Activated gamma-delta T cell (primary cell): ENCODE data around the gene ZNF207.
"Not testable (repeated sequence)": the region's sequence is repeated elsewhere in the genome, so short reads cannot be mapped to it uniquely, and the experiment has no call there.

ENCODE experiments used
- DNase-seq: peaks from one replicate; lab custom pipeline; 2025; lab: John Stamatoyannopoulos, UW

ZNF207 gene

DNA sequence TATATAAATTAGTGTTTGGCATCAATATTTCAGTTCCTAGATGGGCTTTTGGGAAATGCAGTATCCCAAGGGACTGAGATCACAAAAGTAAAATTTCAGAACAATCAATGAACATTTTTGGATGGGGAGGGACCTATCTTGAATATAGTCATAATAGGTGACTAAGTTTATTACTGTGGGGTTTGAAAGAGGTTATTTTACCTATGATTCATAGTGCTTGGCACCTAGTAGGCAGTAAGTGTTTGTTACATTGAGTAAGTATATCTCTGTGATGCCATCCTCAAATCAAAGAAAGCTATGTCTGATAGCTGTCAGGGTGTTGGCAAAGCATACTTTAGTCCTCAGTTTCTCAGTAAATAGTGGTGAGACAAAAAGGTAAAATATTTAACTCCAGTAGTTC lies 36.9 kb downstream of the ZNF207 start:
- DNase-seq, result no peak

DNA sequence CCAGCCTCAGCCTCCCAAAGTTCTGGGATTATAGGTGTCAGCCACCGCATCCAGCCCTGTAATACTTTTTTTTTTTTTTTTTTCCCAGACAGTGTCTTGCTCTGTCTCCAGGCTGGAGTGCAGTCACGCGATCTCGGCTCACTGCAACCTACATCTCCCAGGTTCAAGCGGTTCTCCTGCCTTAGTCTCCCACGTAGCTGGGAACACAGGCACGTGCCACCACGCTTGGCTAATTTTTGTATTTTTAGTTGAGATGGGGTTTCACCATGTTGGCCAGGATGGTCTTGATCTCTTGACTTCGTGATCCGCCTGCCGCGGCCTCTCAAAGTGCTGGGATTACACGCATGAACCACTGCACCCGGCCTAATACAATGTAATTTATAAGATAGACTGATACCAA lies 38.2 kb downstream of the ZNF207 start:
- not testable (repeated sequence) for DNase-seq

DNA sequence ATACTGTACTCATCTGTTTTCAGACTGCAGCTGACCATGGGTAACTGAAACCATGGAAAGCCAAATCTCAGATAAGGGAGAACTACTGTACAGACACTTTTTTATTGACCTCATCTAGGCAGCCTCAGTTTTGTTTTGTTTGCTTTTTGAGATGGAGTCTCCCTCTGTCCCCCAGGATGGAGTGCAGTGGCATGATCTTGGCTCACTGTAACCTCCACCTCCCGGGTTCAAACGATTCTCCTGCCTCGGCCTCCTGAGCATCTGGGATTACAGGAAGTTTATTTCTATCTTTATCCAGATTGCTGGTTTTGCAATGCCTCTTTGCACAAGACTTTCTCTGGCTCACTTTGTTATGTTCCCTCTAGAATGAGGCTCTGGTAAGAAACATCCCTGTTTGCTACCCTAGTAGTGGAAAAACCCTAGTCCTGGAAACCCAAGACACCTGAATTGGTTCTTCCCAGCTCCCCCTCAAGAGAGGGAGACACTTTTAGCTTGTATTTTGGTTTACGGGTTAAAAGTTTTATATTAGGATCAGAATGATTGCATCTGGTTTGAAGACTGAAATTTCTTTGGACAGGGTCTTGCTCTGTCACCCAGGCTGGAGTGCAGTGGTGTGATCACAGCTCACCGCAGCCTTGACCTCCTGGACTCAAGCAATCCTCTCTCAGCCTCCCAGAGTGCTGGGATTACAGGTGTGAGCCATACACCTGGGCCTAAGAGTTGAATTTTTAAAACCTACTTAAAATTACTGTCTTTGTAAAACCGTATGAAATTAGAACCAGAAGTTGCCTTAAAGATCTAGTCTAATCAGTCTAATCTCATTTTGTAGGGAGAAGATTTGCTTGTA lies 38.9 kb downstream of the ZNF207 start:
- no peak for DNase-seq

DNA sequence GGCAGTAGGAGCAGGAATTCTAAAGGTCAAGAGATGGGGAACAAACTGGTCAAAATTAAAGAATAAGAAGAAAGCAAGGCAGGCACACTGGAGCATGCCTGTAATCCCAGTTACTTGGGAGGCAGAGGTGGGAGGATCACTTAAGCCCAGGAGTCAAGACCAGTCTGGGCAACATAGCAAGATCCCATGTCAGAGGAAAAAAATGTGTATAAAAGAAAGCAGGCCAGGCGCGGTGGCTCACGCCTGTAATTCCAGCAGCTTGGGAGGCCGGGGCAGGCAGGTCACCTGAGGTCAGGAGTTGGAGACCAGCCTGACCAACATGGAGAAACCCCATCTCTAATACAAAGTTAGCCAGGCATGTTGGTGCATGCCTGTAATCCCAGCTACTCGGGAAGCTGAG lies 43.9 kb downstream of the ZNF207 start:
- no peak for DNase-seq

DNA sequence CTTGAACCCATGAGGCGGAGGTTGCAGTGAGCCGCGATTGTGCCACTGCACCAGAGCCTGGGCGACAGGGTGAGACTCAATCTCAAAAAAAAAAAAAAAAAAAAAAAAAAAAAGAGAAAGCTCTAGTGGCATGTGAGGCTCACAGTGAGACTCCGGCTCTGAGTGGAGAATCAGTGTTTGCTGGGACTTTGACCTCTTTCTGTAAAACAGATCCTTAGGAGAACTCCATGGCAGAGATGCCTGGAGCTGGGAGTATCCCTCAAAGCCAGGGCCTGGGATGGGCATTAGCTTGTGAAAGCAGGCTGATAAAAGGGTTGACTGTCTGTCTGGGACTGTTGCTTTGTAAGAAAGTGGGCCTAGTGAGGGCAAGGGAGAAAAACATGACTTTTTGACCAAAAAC lies 46.4 kb downstream of the ZNF207 start:
- DNase-seq, result no peak

DNA sequence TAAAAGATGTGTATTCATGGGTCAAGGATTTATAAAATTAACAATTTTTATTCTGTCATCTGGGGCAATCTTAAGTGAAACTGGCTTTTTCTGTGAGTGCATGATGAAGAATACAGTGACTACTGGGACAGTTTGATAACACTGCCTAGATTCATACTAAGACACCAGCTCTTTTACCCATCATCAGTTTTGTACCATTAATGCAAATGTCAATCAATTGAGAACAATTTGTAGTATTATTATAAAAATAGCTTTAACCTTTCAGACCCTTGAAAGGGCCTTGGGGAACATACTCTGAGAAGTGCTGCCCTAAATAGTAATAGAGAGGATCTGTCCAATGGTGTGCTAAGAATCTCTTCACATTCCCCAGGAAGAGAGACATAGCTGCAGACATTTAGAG lies 49.0 kb downstream of the ZNF207 start:
- no peak for DNase-seq

DNA sequence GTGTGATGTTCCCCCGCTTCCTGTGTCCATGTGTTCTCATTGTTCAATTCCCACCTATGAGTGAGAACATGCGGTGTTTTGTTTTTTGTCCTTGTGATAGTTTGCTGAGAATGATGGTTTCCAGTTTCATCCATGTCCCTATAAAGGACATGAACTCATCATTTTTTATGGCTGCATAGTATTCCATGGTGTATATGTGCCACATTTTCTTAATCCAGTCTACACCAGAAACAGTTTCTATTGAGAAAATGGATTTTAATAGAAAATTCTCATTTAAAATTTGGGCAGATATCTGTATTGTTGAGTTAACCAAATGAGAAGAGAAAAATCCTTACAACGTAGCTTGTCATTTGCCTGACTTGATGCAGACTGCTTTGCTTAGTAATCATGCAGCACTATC lies 60.1 kb downstream of the ZNF207 start:
- not testable (repeated sequence) for DNase-seq

DNA sequence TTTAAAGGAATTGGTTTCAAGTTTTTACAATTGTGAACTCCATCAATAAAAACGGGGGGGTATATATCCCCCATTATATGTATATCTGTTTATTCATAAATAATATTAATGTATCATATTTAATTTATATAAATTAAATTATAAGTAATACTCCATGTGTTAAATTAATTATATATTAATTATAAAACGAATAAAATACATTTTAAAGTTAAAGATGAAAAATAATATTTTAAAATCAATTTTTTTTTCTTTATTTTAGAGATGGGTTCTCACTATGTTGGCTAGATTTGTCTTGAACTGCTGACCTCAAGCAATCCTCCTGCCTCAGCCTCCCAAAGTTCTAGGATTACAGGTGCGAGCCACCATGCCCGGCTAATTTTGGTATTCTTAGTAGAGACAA lies 76.9 kb downstream of the ZNF207 start:
- no peak for DNase-seq

DNA sequence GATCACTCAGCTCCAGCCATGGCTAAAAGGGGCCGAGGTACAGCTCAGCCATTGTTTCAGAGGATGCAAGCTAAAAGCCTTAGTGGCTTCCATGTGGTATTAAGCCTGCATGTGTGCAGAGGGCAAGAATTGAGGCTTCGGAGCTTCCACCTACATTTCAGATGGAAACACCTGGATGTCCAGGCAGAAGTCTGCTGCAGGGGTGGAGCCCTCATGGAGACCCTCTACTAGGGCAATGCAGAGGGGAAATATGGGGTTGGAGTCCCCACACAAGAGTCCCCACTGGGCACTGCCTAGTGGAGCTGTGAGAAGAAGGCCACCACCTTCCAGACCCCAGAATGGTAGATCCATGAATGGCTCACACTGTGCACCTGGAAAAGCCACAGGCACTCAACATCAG lies 79.6 kb downstream of the ZNF207 start:
- DNase-seq, result no peak
